GM20000 (cell line): ENCODE results near the gene FAM53B.

ENCODE experiments used
- DNase-seq: peaks from one replicate; pipeline ENCODE4 v3.0.0; 2012; ENCODE audit warnings: low spot score
- CTCF ChIP-seq: IDR thresholded peaks from 2 replicates; pipeline ENCODE4 v1.5.1; 2012; ENCODE audit warnings: mild to moderate bottlenecking, control low read depth; ENCODE audit errors: extremely low read depth, missing control alignments

Gene FAM53B

GRCh38 chr10:124654686-124655085, 89.5 kb downstream of the FAM53B start:
- no peak for TF ChIP-seq CTCF
- no peak for DNase-seq

GRCh38 chr10:124653811-124654651, 90.1 kb downstream of the FAM53B start:
- TF ChIP-seq CTCF, result no peak
- DNase-seq, result no peak

- no peak for DNase-seq
- TF ChIP-seq CTCF, result no peak
Observed at GRCh38 chr10:124653311-124653710, 90.9 kb downstream of the FAM53B start.

- TF ChIP-seq CTCF, result no peak
- no peak for DNase-seq
Observed at GRCh38 chr10:124652701-124653100, 91.5 kb downstream of the FAM53B start.

GRCh38 chr10:124652200-124652599, 92.0 kb downstream of the FAM53B start:
- TF ChIP-seq CTCF, result no peak
- DNase-seq, result no peak

GRCh38 chr10:124651402-124651891, 92.7 kb downstream of the FAM53B start:
- DNase-seq, result no peak
- no peak for TF ChIP-seq CTCF

- no peak for TF ChIP-seq CTCF
- DNase-seq, result peak; percentile 65
Observed at GRCh38 chr10:124650820-124651401, 93.3 kb downstream of the FAM53B start.
